ENCODE results near the gene ARPC1B. TPM values are rescaled to one million over a fixed set of nuclear protein-coding genes. Genes with fewer than 3 reads are reported as not detected.
"Not testable (repeated sequence)": the region's sequence is repeated elsewhere in the genome, so short reads cannot be mapped to it uniquely, and the experiment has no call there.

ARPC1B gene
- polyA plus RNA-seq, 1 donor = 73.1 TPM

GRCh38 chr7:99428972-99429566, 54.5 kb downstream of the ARPC1B start:
- no CpG with 5 or more reads among the region's 10 CpGs for WGBS (ENCODE audit: insufficient coverage, low lambda C conversion rate)
- no peak overlapping the region for H3K4me3 ChIP-seq (ENCODE audit: low read length)
- peaks cover 3% of the 10 kb centered on the region for H3K9me3 ChIP-seq (ENCODE audit: control insufficient read depth, low read depth, low read length)
- H3K27ac ChIP-seq (ENCODE audit: low read length) = no peak overlapping the region
- H3K27me3 ChIP-seq (ENCODE audit: control insufficient read depth, insufficient read depth, low read length) = no peaks in the 10 kb centered on the region
- peaks cover 57% of the 10 kb centered on the region for H3K36me3 ChIP-seq (ENCODE audit: control insufficient read depth, insufficient read depth, low read length)
- no peak for DNase-seq
- peaks cover 20% of the 10 kb centered on the region for H3K4me1 ChIP-seq (ENCODE audit: control insufficient read depth, insufficient read depth, low read length)

- peaks cover 3% of the 10 kb centered on the region for H3K9me3 ChIP-seq (ENCODE audit: control insufficient read depth, low read depth, low read length)
- WGBS (ENCODE audit: insufficient coverage, low lambda C conversion rate) = no CpG with 5 or more reads among the region's 8 CpGs
- DNase-seq = no peak
- no peak overlapping the region for H3K27ac ChIP-seq (ENCODE audit: low read length)
- H3K4me3 ChIP-seq (ENCODE audit: low read length) = no peak overlapping the region
- H3K4me1 ChIP-seq (ENCODE audit: control insufficient read depth, insufficient read depth, low read length) = peaks cover 20% of the 10 kb centered on the region
- no peaks in the 10 kb centered on the region for H3K27me3 ChIP-seq (ENCODE audit: control insufficient read depth, insufficient read depth, low read length)
- H3K36me3 ChIP-seq (ENCODE audit: control insufficient read depth, insufficient read depth, low read length) = peaks cover 54% of the 10 kb centered on the region
These were observed 55.2 kb downstream of the ARPC1B start for GRCh38 chr7:99429756-99430155.

- 20% methylated on average over 1 of the region's 13 CpGs for WGBS (ENCODE audit: insufficient coverage, low lambda C conversion rate)
- H3K4me3 ChIP-seq (ENCODE audit: low read length); H3K27me3 ChIP-seq (ENCODE audit: control insufficient read depth, insufficient read depth, low read length); H3K9me3 ChIP-seq (ENCODE audit: control insufficient read depth, low read depth, low read length): not testable (repeated sequence)
- Histone ChIP-seq H3K36me3 (ENCODE audit: control insufficient read depth, insufficient read depth, low read length) (peaks cover 48% of the 10 kb centered on the region), H3K27ac (ENCODE audit: low read length) (peak overlapping the region; percentile 31), H3K4me1 (ENCODE audit: control insufficient read depth, insufficient read depth, low read length) (peaks cover 20% of the 10 kb centered on the region)
- peak; percentile 26 to 51 for DNase-seq
These were observed 57.4 kb downstream of the ARPC1B start for GRCh38 chr7:99431756-99432540.

GRCh38 chr7:99433158-99433557, 58.6 kb downstream of the ARPC1B start:
- no CpG with 5 or more reads among the region's 9 CpGs for WGBS (ENCODE audit: insufficient coverage, low lambda C conversion rate)
- Histone ChIP-seq H3K9me3 (ENCODE audit: control insufficient read depth, low read depth, low read length) (no peaks in the 10 kb centered on the region), H3K27me3 (ENCODE audit: control insufficient read depth, insufficient read depth, low read length) (no peaks in the 10 kb centered on the region), H3K27ac (ENCODE audit: low read length) (no peak overlapping the region), H3K4me1 (ENCODE audit: control insufficient read depth, insufficient read depth, low read length) (peaks cover 27% of the 10 kb centered on the region), H3K36me3 (ENCODE audit: control insufficient read depth, insufficient read depth, low read length) (peaks cover 48% of the 10 kb centered on the region), H3K4me3 (ENCODE audit: low read length) (no peak overlapping the region)
- DNase-seq = no peak

- no peak for DNase-seq
- Histone ChIP-seq H3K4me3 (ENCODE audit: low read length) (peak overlapping the region; percentile 94), H3K27me3 (ENCODE audit: control insufficient read depth, insufficient read depth, low read length) (no peaks in the 10 kb centered on the region), H3K27ac (ENCODE audit: low read length) (peak overlapping the region; percentile 74), H3K4me1 (ENCODE audit: control insufficient read depth, insufficient read depth, low read length) (peaks cover 18% of the 10 kb centered on the region), H3K9me3 (ENCODE audit: control insufficient read depth, low read depth, low read length) (no peaks in the 10 kb centered on the region), H3K36me3 (ENCODE audit: control insufficient read depth, insufficient read depth, low read length) (peaks cover 24% of the 10 kb centered on the region)
- WGBS (ENCODE audit: insufficient coverage, low lambda C conversion rate) = no CpG with 5 or more reads among the region's 20 CpGs
These were observed 63.5 kb downstream of the ARPC1B start for GRCh38 chr7:99437946-99438572.

GRCh38 chr7:99438573-99439480, 64.3 kb downstream of the ARPC1B start, which contains the start of the genes CPSF4 and PTCD1:
TSS of gene CPSF4 (plus strand) at chr7:99438943. CDS start at chr7:99439083, 140 bp downstream.
TSS of gene PTCD1 (minus strand) at chr7:99438798. CDS start at chr7:99435242, 3,556 bp downstream.
- H3K4me3 ChIP-seq (ENCODE audit: low read length) = peak within 1 kb of the TSS; percentile 94
- peak; percentile 96 for DNase-seq
- H3K27me3 ChIP-seq (ENCODE audit: control insufficient read depth, insufficient read depth, low read length) = no peaks in the 10 kb centered on the region
- no CpG with 5 or more reads among the region's 89 CpGs for WGBS (ENCODE audit: insufficient coverage, low lambda C conversion rate)
- H3K27ac ChIP-seq (ENCODE audit: low read length) = peak within 1 kb of the TSS; percentile 74
- no peaks in the 10 kb centered on the region for H3K9me3 ChIP-seq (ENCODE audit: control insufficient read depth, low read depth, low read length)
- H3K4me1 ChIP-seq (ENCODE audit: control insufficient read depth, insufficient read depth, low read length) = peaks cover 15% of the 10 kb centered on the region
- H3K36me3 ChIP-seq (ENCODE audit: control insufficient read depth, insufficient read depth, low read length) = peaks cover 22% of the 10 kb centered on the region

GRCh38 chr7:99440195-99440594, 65.7 kb downstream of the ARPC1B start:
- Histone ChIP-seq H3K9me3 (ENCODE audit: control insufficient read depth, low read depth, low read length) (no peaks in the 10 kb centered on the region), H3K36me3 (ENCODE audit: control insufficient read depth, insufficient read depth, low read length) (peaks cover 22% of the 10 kb centered on the region), H3K27me3 (ENCODE audit: control insufficient read depth, insufficient read depth, low read length) (no peaks in the 10 kb centered on the region), H3K4me3 (ENCODE audit: low read length) (peak overlapping the region; percentile 94), H3K4me1 (ENCODE audit: control insufficient read depth, insufficient read depth, low read length) (peaks cover 15% of the 10 kb centered on the region), H3K27ac (ENCODE audit: low read length) (no peak overlapping the region)
- no CpG with 5 or more reads among the region's 9 CpGs for WGBS (ENCODE audit: insufficient coverage, low lambda C conversion rate)
- DNase-seq = no peak

Other genes starting within 250 kb of the ARPC1B start
- gene SMURF1, start 230.6 kb upstream of the ARPC1B start, polyA plus RNA-seq = 14.5 TPM
- gene KPNA7, start 166.6 kb upstream of the ARPC1B start, polyA plus RNA-seq = 0.13 TPM
- gene MYH16, start 101.9 kb upstream of the ARPC1B start, polyA plus RNA-seq = 0.01 TPM
- gene ARPC1A, start 48.8 kb upstream of the ARPC1B start, polyA plus RNA-seq = 188 TPM
- 94.9 TPM for gene PDAP1, start 33.9 kb downstream of the ARPC1B start, polyA plus RNA-seq
- gene BUD31, start 34.2 kb downstream of the ARPC1B start, polyA plus RNA-seq = 72.8 TPM
- 5.9 TPM for gene PTCD1, start 64.1 kb downstream of the ARPC1B start, polyA plus RNA-seq
- 29.6 TPM for gene CPSF4, start 64.2 kb downstream of the ARPC1B start, polyA plus RNA-seq
- 386 TPM for gene ATP5MF, start 91.4 kb downstream of the ARPC1B start, polyA plus RNA-seq
- 61.3 TPM for gene ZNF789, start 98.2 kb downstream of the ARPC1B start, polyA plus RNA-seq
- gene ZNF394, start 125.6 kb downstream of the ARPC1B start, polyA plus RNA-seq = 22.9 TPM
- 8.6 TPM for gene ZKSCAN5, start 129.9 kb downstream of the ARPC1B start, polyA plus RNA-seq
- 10.5 TPM for gene FAM200A, start 177.4 kb downstream of the ARPC1B start, polyA plus RNA-seq
- gene ZNF655, start 183.9 kb downstream of the ARPC1B start, polyA plus RNA-seq = 83.0 TPM
- 1.3 TPM for gene TMEM225B, start 223.5 kb downstream of the ARPC1B start, polyA plus RNA-seq
- gene ZSCAN25, start 242.2 kb downstream of the ARPC1B start, polyA plus RNA-seq = 14.3 TPM

Data from large intestine (tissue), 3 donors.